ENCODE results near the gene EIPR1.

GRCh38 chr2:3296182-3296972 is 81.2 kb downstream of the EIPR1 start:
- TF ChIP-seq POLR2AphosphoS5 (IDR thresholded peaks at IDR 0.05; ENCODE audit: low read depth) (no peak), CTCF (conservative IDR thresholded peaks at IDR 0.05; ENCODE audit: low read depth in 2 of 2) (no peak), REST (IDR thresholded peaks at IDR 0.05; ENCODE audit: unreplicated experiment) (no peak), JUNB (IDR thresholded peaks at IDR 0.05; ENCODE audit: unreplicated experiment) (no peak), STAT1 (IDR thresholded peaks at IDR 0.05; ENCODE audit: unreplicated experiment) (no peak), EZH2 (IDR thresholded peaks at IDR 0.05; ENCODE audit: low read depth, unreplicated experiment) (no peak), CREB1 (CRISPR knock-in tag; IDR thresholded peaks at IDR 0.05; ENCODE audit: low read depth) (no peak), ZNF331 (CRISPR knock-in tag; IDR thresholded peaks at IDR 0.05; ENCODE audit: low read depth) (no peak), NANOG (IDR thresholded peaks at IDR 0.05; ENCODE audit: borderline replicate concordance) (no peak), EZH2phosphoT487 (IDR thresholded peaks at IDR 0.05; ENCODE audit: unreplicated experiment) (no peak), ZNF462 (CRISPR knock-in tag; IDR thresholded peaks at IDR 0.05) (no peak)
